Ovary (tissue), 9 donors: ENCODE measurements around the gene GPR162. TPM values are rescaled to one million over a fixed set of nuclear protein-coding genes. Genes with fewer than 3 reads are reported as not detected.
"Not testable (repeated sequence)": the region's sequence is repeated elsewhere in the genome, so short reads cannot be mapped to it uniquely, and the experiment has no call there.

Experiments used
- DNase-seq, 5 donors: peaks; one replicate each; pipeline ENCODE4 v3.0.0-alpha.2; 2019 to 2020
- H3K27ac ChIP-seq, 2 donors: fragments of 200-600 bp; one replicate each; pipeline versions ENCODE4 v1.5.1 to v1.8.0; 2019 to 2022
- H3K27me3 ChIP-seq: fragments of 200-600 bp; one replicate; pipeline ENCODE4 v1.8.0; 2022
- H3K36me3 ChIP-seq: fragments of 200-600 bp; sonication (generic); one replicate; pipeline ENCODE4 v1.5.1; 2019
- H3K4me1 ChIP-seq: one replicate; pipeline ENCODE4 v1.8.1; 2013; ENCODE audit warnings: mild to moderate bottlenecking, moderate library complexity; ENCODE audit not compliant: insufficient read depth
- H3K4me3 ChIP-seq: fragments of 200-600 bp; sonication (generic); one replicate; pipeline ENCODE4 v1.5.1; 2017
- H3K9me3 ChIP-seq, 2 donors: fragments of 200-600 bp in 1 of 2; sonication (generic) in 1 of 2; one replicate each; pipeline versions ENCODE4 v1.5.1 to v1.8.1; 2013 to 2019; ENCODE audit warnings: mild to moderate bottlenecking in 1 of 2, moderate library complexity in 1 of 2
- EP300 ChIP-seq: sonication (generic); formaldehyde crosslinking; IDR thresholded peaks from one replicate; pipeline ENCODE4 v1.6.1; 2017; ENCODE audit warnings: antibody characterized with exemption
- POLR2A ChIP-seq: fragments of 450-650 bp; IDR thresholded peaks from one replicate; pipeline ENCODE4 v1.6.1; 2017; ENCODE audit warnings: antibody characterized with exemption, mild to moderate bottlenecking, moderate library complexity
- WGBS, 3 donors: extraction: QIAGEN DNeasy Blood & Tissue Kit in 1 of 3; methylation state at CpG; one replicate each; pipeline versions ENCODE4 v1.1.5 to v1.1.7; 2013 to 2017; 5-methylcytosine and 5-hydroxymethylcytosine counted together
- intact Hi-C, 4 donors: fragments of 100-400 bp; cut with DNase I; formaldehyde crosslinking; loops; one replicate each; pipeline versions ENCODE4 v1.11.0 to v1.15.1; 2022 to 2023
- polyA plus RNA-seq, 2 donors: library from polyadenylated mRNA; stranded (reverse); fragments of 200-250 nt in 1 of 2; fragments of 350-450 nt in 1 of 2; fragmentation: Illumina TruSeq in 1 of 2; extraction: RNeasy Lipid Tissue Mini Kit (QIAGEN cat#74804) in 1 of 2; gene quantifications; one replicate each; pipeline ENCODE4 v1.2.3, GENCODE V29; 2013 to 2014
- total RNA-seq, 7 donors: library from RNA; depleted of rRNA in 2 of 7; stranded (reverse); fragments of >200 nt in 2 of 7; fragmentation: NEBNext Ultra II Directional in 3 of 7; extraction: Animal tissue kit (Norgen Biotek cat#: 25700) in 3 of 7; gene quantifications; one replicate each; pipeline versions ENCODE4 v1.1.0 to v1.2.4, GENCODE V29; 2016 to 2023
- TF ChIP-seq, protein P1 (sequence below), 3 donors: fragments of 450-650 bp in 2 of 3; fragments of 200-600 bp in 1 of 3; IDR thresholded peaks; one replicate each; pipeline versions ENCODE4 v1.5.1 to v1.8.0; 2016 to 2022; ENCODE audit warnings: antibody characterized with exemption in 3 of 3, mild to moderate bottlenecking in 1 of 3
- donor health status: DM: no; HTN: no; CAD: no; lungs with moderate emphysema.
- donor health status: DM: no; HTN: no; CAD: no.
- donor health status: Bipolar disorder and iron deficiency.
- donor health status: DM: yes; HTN: yes; CAD: no.
- donor health status: DM: no; HTN: no; CAD: no.
- donor health status: DM: yes; HTN: yes; CAD: no.

Gene GPR162
- total and polyA plus RNA-seq, 9 donors = 0.60 to 12.0 (median 7.6) TPM

GRCh38 chr12:6863586-6864321, 42.1 kb downstream of the GPR162 start:
- Histone ChIP-seq H3K4me1 (no peaks in the 10 kb centered on the region), H3K27me3 (no peaks in the 10 kb centered on the region), H3K36me3 (no peaks in the 10 kb centered on the region), H3K27ac (no peak overlapping the region), H3K9me3 (no peaks in the 10 kb centered on the region), H3K4me3 (no peak overlapping the region)
- WGBS, 3 donors = 94% methylated on average over 16 of the region's 16 CpGs
- DNase-seq = no peak
- TF ChIP-seq POLR2A = no peak
- no peak for TF ChIP-seq EP300
- TF ChIP-seq, protein P1, sequence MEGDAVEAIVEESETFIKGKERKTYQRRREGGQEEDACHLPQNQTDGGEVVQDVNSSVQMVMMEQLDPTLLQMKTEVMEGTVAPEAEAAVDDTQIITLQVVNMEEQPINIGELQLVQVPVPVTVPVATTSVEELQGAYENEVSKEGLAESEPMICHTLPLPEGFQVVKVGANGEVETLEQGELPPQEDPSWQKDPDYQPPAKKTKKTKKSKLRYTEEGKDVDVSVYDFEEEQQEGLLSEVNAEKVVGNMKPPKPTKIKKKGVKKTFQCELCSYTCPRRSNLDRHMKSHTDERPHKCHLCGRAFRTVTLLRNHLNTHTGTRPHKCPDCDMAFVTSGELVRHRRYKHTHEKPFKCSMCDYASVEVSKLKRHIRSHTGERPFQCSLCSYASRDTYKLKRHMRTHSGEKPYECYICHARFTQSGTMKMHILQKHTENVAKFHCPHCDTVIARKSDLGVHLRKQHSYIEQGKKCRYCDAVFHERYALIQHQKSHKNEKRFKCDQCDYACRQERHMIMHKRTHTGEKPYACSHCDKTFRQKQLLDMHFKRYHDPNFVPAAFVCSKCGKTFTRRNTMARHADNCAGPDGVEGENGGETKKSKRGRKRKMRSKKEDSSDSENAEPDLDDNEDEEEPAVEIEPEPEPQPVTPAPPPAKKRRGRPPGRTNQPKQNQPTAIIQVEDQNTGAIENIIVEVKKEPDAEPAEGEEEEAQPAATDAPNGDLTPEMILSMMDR (IDR thresholded peaks at IDR 0.05) = no peak
- intact Hi-C loops = loop anchor here in 2 of 4 donors (10.0 kb wide), 1 partner anchor 101 kb away; no protein-coding TSS in a partner anchor

GRCh38 chr12:6865307-6865706, 43.7 kb downstream of the GPR162 start:
- H3K36me3 ChIP-seq, H3K27me3 ChIP-seq, H3K9me3 ChIP-seq, DNase-seq, H3K4me1 ChIP-seq, H3K4me3 ChIP-seq, H3K27ac ChIP-seq: not testable (repeated sequence)
- intact Hi-C loops = loop anchor here (5.0 to 10.0 kb wide), 2 partner anchors 99 to 102 kb away; no protein-coding TSS in a partner anchor
- WGBS, 3 donors = 87 to 90% (median 88%) methylated on average over 5 of the region's 5 CpGs

- WGBS, 3 donors = 71 to 73% (median 73%) methylated on average over 19 of the region's 19 CpGs
- Histone ChIP-seq H3K27me3 (no peaks in the 10 kb centered on the region), H3K4me3 (peak overlapping the region; percentile 83), H3K36me3 (no peaks in the 10 kb centered on the region), H3K27ac (peak overlapping the region; percentile 49 to 90), H3K4me1 (no peaks in the 10 kb centered on the region), H3K9me3 (no peaks in the 10 kb centered on the region)
- DNase-seq = peak in 4 of 5 donors; percentile 47 to 63 (median 56)
- intact Hi-C loops = loop anchor here (5.0 to 10.0 kb wide), 2 partner anchors 98 to 101 kb away; no protein-coding TSS in a partner anchor
- TF ChIP-seq, protein P1 (IDR thresholded peaks at IDR 0.05) = no peak
- no peak for TF ChIP-seq POLR2A
- no peak for TF ChIP-seq EP300
Observed at GRCh38 chr12:6866163-6866919, 44.7 kb downstream of the GPR162 start.

DNA sequence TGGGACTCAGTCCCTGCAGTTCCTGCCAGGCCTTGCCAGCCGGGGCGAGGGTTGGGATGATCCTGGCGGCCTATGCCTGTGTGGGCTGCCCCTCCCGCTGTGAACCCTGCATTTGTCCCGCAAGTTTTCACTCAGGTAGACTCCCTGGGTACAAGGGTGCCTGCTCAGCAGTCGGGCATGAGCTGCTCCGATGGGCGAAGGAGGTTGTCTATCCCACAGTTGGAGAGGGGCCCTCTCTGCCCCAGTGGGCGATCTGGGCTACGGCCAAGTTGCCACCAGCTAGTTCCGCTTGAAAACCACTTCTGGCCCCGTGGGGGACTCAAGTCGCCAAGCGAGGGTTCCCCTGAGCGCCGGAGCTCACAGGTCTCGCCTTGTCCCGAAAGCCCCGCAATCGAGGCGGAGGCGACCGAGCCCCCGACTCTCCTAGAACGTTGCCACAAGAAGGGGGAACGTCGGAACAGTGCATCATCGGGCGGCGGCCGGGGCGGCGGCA, 45.3 kb downstream of the GPR162 start:
- H3K36me3 ChIP-seq = no peaks in the 10 kb centered on the region

More for the DNA sequence above, 45.3 kb downstream of the GPR162 start:
- no peaks in the 10 kb centered on the region for H3K9me3 ChIP-seq
- H3K4me1 ChIP-seq = no peaks in the 10 kb centered on the region
- WGBS, 3 donors = 2 to 5% (median 3%) methylated on average over 31 to 33 of the region's 33 CpGs
- H3K27ac ChIP-seq = peak overlapping the region; percentile 49 to 90
- intact Hi-C loops = loop anchor here (5.0 to 10.0 kb wide), 2 partner anchors 98 to 100 kb away; no protein-coding TSS in a partner anchor
- DNase-seq = no peak
- H3K4me3 ChIP-seq = peak overlapping the region; percentile 83
- no peak for TF ChIP-seq POLR2A
- TF ChIP-seq EP300 = no peak
- TF ChIP-seq, protein P1 (IDR thresholded peaks at IDR 0.05) = no peak
- H3K27me3 ChIP-seq = no peaks in the 10 kb centered on the region
